ENCODE results near the gene C6orf58.

Gene C6orf58

DNA sequence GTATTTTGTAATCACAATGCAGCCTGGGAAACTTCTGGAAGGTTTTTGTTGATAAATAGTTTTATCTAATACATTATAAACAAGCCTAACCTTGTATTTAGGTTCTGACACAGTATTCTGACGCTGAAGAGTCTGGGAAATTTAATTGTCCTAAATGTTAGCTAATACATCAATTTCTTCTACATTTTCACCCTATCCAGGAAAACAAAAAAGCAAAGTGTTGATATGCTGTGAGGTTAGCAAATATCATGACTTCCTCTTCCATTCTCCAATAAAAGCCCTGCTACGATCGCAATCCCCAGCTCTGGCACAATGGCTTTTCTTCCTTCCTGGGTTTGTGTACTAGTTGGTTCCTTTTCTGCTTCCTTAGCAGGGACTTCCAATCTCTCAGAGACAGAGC lies at the start of gene C6orf58:
Gene C6orf58 (plus strand): TSS at position 301 of the 400 bp plus-strand sequence. CDS start 12 bp downstream, at position 313.
- DNase-seq (ENCODE audit: low spot score in 2 of 2) (no peak), ATAC-seq (replicated peaks; ENCODE audit: extremely low read depth, poor library complexity, severe bottlenecking) (no peak)
- Mint-ChIP-seq H3K4me1 (no peaks in the 10 kb centered on the region), H3K27me3 (peaks cover 31% of the 10 kb centered on the region), H3K27ac (ENCODE audit: low read depth) (no peak within 1 kb of the TSS), H3K9me3 (no peaks in the 10 kb centered on the region), H3K36me3 (ENCODE audit: insufficient read depth) (no peaks in the 10 kb centered on the region), H3K4me3 (no peak within 1 kb of the TSS)

DNA sequence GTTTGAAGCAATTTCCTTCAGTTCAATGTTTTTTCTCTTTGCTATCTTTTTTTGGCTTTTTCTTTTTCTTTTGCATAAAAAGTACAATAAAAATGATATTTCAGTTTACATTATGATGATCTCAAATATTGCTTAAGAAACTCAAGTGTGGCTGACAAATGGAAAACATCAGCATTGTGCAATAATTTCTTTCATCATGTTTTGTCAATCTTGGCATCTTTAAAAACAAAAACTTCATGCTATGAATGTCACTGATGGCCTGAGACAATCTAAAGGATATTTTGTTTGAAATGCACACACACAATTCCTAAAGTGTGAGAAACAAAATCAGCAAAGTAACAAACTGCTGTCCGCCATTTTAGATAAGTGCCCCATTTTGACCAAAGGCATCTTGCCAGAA lies 44.0 kb upstream of the C6orf58 start:
- Mint-ChIP-seq H3K9me3 (no peaks in the 10 kb centered on the region), H3K4me3 (no peak overlapping the region), H3K36me3 (ENCODE audit: insufficient read depth) (peaks cover 1% of the 10 kb centered on the region), H3K27me3 (peaks cover 36% of the 10 kb centered on the region), H3K4me1 (no peaks in the 10 kb centered on the region), H3K27ac (ENCODE audit: low read depth) (no peak overlapping the region)
- no peak for ATAC-seq (replicated peaks; ENCODE audit: extremely low read depth, poor library complexity, severe bottlenecking)
- no peak for DNase-seq (ENCODE audit: low spot score in 2 of 2)

DNA sequence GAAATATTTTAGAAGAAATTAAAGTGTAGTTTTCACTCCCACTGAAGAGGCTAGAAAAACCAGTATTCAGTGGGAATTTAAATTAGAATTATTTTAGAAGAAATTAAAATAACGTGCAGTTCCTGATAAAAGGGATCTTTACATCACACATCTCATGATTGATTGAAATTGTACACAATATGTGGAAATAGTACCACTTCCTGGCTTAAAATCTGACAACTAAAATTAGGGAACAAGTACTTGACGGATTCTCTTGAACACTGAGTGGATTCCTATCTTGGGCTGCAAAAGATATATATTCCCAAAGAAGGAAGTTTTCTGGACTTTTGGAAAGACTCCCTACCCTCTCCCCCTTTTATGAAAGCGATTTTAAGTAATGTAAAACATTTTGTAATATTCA lies 43.2 kb upstream of the C6orf58 start:
- no peaks in the 10 kb centered on the region for H3K9me3 Mint-ChIP-seq
- no peaks in the 10 kb centered on the region for H3K4me1 Mint-ChIP-seq
- no peak overlapping the region for H3K27ac Mint-ChIP-seq (ENCODE audit: low read depth)
- H3K27me3 Mint-ChIP-seq, result peaks cover 31% of the 10 kb centered on the region
- no peak overlapping the region for H3K4me3 Mint-ChIP-seq
- ATAC-seq (replicated peaks; ENCODE audit: extremely low read depth, poor library complexity, severe bottlenecking) (no peak), DNase-seq (ENCODE audit: low spot score in 2 of 2) (no peak)
- H3K36me3 Mint-ChIP-seq (ENCODE audit: insufficient read depth), result no peaks in the 10 kb centered on the region

- ATAC-seq (replicated peaks; ENCODE audit: extremely low read depth, poor library complexity, severe bottlenecking) (no peak), DNase-seq (ENCODE audit: low spot score in 2 of 2) (no peak)
- Mint-ChIP-seq H3K27me3 (peaks cover 25% of the 10 kb centered on the region), H3K27ac (ENCODE audit: low read depth) (no peak overlapping the region), H3K36me3 (ENCODE audit: insufficient read depth) (no peaks in the 10 kb centered on the region), H3K4me1 (no peaks in the 10 kb centered on the region), H3K9me3 (no peaks in the 10 kb centered on the region), H3K4me3 (no peak overlapping the region)
These were observed 38.2 kb upstream of the C6orf58 start for GRCh38 chr6:127538750-127539264.

DNA sequence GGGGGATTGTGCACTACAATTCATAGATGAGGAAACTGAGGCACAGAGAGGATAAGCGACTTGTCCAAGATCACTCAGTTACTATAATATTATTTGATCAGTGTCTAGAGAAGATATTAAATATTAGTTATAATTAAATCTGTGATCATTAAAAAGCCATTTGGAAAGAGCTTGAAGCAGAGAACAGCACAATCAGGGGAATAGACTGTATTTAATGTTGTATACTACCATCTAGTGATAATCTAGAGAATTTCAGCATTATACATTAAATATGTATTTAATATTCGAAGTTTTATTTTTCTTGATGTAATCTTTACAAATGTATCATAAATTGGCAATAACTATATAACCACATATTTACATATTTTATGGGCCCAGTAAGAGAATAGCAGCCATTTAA lies 37.7 kb upstream of the C6orf58 start:
- H3K36me3 Mint-ChIP-seq (ENCODE audit: insufficient read depth), result no peaks in the 10 kb centered on the region
- peak; percentile 28 for ATAC-seq (replicated peaks; ENCODE audit: extremely low read depth, poor library complexity, severe bottlenecking)
- H3K4me1 Mint-ChIP-seq, result no peaks in the 10 kb centered on the region
- H3K27me3 Mint-ChIP-seq, result peaks cover 25% of the 10 kb centered on the region
- H3K9me3 Mint-ChIP-seq, result no peaks in the 10 kb centered on the region
- H3K4me3 Mint-ChIP-seq, result no peak overlapping the region
- DNase-seq (ENCODE audit: low spot score in 2 of 2), result no peak
- no peak overlapping the region for H3K27ac Mint-ChIP-seq (ENCODE audit: low read depth)

GRCh38 chr6:127547215-127547614 lies 29.8 kb upstream of the C6orf58 start:
- H3K36me3 Mint-ChIP-seq (ENCODE audit: insufficient read depth), result no peaks in the 10 kb centered on the region
- H3K4me1 Mint-ChIP-seq, result no peaks in the 10 kb centered on the region
- no peak overlapping the region for H3K27ac Mint-ChIP-seq (ENCODE audit: low read depth)
- H3K27me3 Mint-ChIP-seq, result peaks cover 53% of the 10 kb centered on the region
- ATAC-seq (replicated peaks; ENCODE audit: extremely low read depth, poor library complexity, severe bottlenecking) (no peak), DNase-seq (ENCODE audit: low spot score in 2 of 2) (no peak)
- no peaks in the 10 kb centered on the region for H3K9me3 Mint-ChIP-seq
- H3K4me3 Mint-ChIP-seq, result no peak overlapping the region

GRCh38 chr6:127547904-127548649 lies 28.9 kb upstream of the C6orf58 start:
- H3K9me3 Mint-ChIP-seq, result no peaks in the 10 kb centered on the region
- no peaks in the 10 kb centered on the region for H3K4me1 Mint-ChIP-seq
- no peak overlapping the region for H3K4me3 Mint-ChIP-seq
- DNase-seq (ENCODE audit: low spot score in 2 of 2), result no peak
- H3K27me3 Mint-ChIP-seq, result peaks cover 56% of the 10 kb centered on the region
- H3K36me3 Mint-ChIP-seq (ENCODE audit: insufficient read depth), result no peaks in the 10 kb centered on the region
- H3K27ac Mint-ChIP-seq (ENCODE audit: low read depth), result no peak overlapping the region
- no peak for ATAC-seq (replicated peaks; ENCODE audit: extremely low read depth, poor library complexity, severe bottlenecking)

DNA sequence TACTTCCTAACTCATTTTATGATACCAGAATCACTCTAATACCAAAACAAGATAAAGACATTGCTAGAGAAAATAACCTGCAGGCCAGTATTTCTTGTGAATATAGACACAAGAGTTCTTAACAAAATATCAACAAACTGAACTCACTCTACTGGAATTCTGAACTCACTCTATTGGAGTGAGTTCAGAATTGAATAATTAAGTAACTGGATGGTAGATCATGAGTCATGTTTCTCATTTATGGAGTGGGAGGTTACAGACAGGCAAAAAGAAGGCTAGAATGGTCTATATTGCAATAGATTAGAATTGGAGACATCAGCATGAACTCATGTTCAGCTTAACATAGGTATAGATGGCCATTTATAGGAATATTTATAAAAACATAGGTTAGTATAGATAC lies 26.6 kb upstream of the C6orf58 start:
- no peak overlapping the region for H3K27ac Mint-ChIP-seq (ENCODE audit: low read depth)
- peaks cover 50% of the 10 kb centered on the region for H3K27me3 Mint-ChIP-seq
- DNase-seq (ENCODE audit: low spot score in 2 of 2) (no peak), ATAC-seq (replicated peaks; ENCODE audit: extremely low read depth, poor library complexity, severe bottlenecking) (no peak)
- no peak overlapping the region for H3K4me3 Mint-ChIP-seq
- no peaks in the 10 kb centered on the region for H3K9me3 Mint-ChIP-seq
- H3K4me1 Mint-ChIP-seq, result no peaks in the 10 kb centered on the region
- no peaks in the 10 kb centered on the region for H3K36me3 Mint-ChIP-seq (ENCODE audit: insufficient read depth)

GRCh38 chr6:127554435-127555006 lies 22.5 kb upstream of the C6orf58 start:
- Mint-ChIP-seq H3K4me1 (no peaks in the 10 kb centered on the region), H3K9me3 (no peaks in the 10 kb centered on the region), H3K27ac (ENCODE audit: low read depth) (no peak overlapping the region), H3K36me3 (ENCODE audit: insufficient read depth) (no peaks in the 10 kb centered on the region), H3K27me3 (peaks cover 54% of the 10 kb centered on the region), H3K4me3 (no peak overlapping the region)
- DNase-seq (ENCODE audit: low spot score in 2 of 2) (no peak), ATAC-seq (replicated peaks; ENCODE audit: extremely low read depth, poor library complexity, severe bottlenecking) (no peak)

DNA sequence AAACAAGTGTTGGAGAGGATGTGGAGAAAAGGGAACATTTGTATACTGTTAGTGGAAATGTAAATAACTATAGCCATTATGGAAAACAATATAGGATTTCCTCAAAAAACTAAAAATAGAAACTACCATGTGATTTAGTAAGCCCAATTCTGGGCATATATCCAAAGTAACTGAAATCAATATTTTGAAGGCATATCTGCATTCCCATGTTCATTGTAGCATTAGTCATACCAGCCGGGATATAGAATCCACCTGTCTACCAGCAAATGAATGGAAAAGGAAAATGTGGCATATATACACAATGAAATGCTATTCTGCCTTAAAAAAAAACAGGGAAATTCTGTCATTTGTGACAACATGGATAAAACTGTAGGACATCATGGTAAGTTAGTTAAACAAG lies 15.3 kb upstream of the C6orf58 start:
- Mint-ChIP-seq H3K9me3 (no peaks in the 10 kb centered on the region), H3K27ac (ENCODE audit: low read depth) (no peak overlapping the region), H3K4me1 (no peaks in the 10 kb centered on the region), H3K27me3 (peaks cover 26% of the 10 kb centered on the region), H3K36me3 (ENCODE audit: insufficient read depth) (no peaks in the 10 kb centered on the region), H3K4me3 (no peak overlapping the region)
- no peak for ATAC-seq (replicated peaks; ENCODE audit: extremely low read depth, poor library complexity, severe bottlenecking)
- no peak for DNase-seq (ENCODE audit: low spot score in 2 of 2)

- Mint-ChIP-seq H3K27ac (ENCODE audit: low read depth) (no peak overlapping the region), H3K27me3 (peaks cover 11% of the 10 kb centered on the region), H3K4me3 (no peak overlapping the region), H3K36me3 (ENCODE audit: insufficient read depth) (no peaks in the 10 kb centered on the region), H3K9me3 (no peaks in the 10 kb centered on the region), H3K4me1 (no peaks in the 10 kb centered on the region)
- ATAC-seq (replicated peaks; ENCODE audit: extremely low read depth, poor library complexity, severe bottlenecking) (no peak), DNase-seq (ENCODE audit: low spot score in 2 of 2) (no peak)
These were observed 12.2 kb upstream of the C6orf58 start for GRCh38 chr6:127564761-127565160.

- peaks cover 1% of the 10 kb centered on the region for H3K36me3 Mint-ChIP-seq (ENCODE audit: insufficient read depth)
- H3K4me3 Mint-ChIP-seq, result no peak overlapping the region
- DNase-seq (ENCODE audit: low spot score in 2 of 2) (no peak), ATAC-seq (replicated peaks; ENCODE audit: extremely low read depth, poor library complexity, severe bottlenecking) (no peak)
- H3K27me3 Mint-ChIP-seq, result peaks cover 11% of the 10 kb centered on the region
- H3K4me1 Mint-ChIP-seq, result no peaks in the 10 kb centered on the region
- H3K9me3 Mint-ChIP-seq, result no peaks in the 10 kb centered on the region
- no peak overlapping the region for H3K27ac Mint-ChIP-seq (ENCODE audit: low read depth)
These were observed 10.9 kb upstream of the C6orf58 start for GRCh38 chr6:127566119-127566518.

DNA sequence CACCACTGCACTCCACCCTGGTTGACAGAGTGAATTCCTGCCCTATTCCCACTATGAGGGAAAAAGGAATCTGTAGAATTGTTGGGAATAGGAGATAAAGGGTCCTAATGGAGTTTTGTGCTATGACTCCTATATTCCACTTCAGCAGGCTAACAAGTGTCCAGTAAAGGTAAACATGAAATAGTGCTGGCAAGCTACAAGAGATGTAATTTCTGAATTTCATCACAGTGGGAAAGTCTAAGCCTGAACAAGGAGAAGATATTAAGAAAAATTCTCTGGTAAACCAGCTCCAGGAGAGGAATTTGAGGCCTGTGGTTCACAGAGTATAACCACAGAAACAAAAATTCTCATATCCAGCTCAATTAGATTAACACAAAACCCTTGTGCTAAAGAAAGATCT lies 10.3 kb upstream of the C6orf58 start:
- peaks cover 1% of the 10 kb centered on the region for H3K36me3 Mint-ChIP-seq (ENCODE audit: insufficient read depth)
- ATAC-seq (replicated peaks; ENCODE audit: extremely low read depth, poor library complexity, severe bottlenecking), result no peak
- no peaks in the 10 kb centered on the region for H3K9me3 Mint-ChIP-seq
- no peak overlapping the region for H3K27ac Mint-ChIP-seq (ENCODE audit: low read depth)
- no peak overlapping the region for H3K4me3 Mint-ChIP-seq
- no peaks in the 10 kb centered on the region for H3K4me1 Mint-ChIP-seq
- DNase-seq (ENCODE audit: low spot score in 2 of 2), result no peak
- H3K27me3 Mint-ChIP-seq, result peaks cover 11% of the 10 kb centered on the region

All from central memory CD8-positive, alpha-beta T cell (primary cell).